T47D (cell line): ENCODE data around the gene SLC7A14.

ENCODE experiments used
- DNase-seq, 2 experiments: peaks; one replicate each; pipeline versions ENCODE4 v3.0.0 to v3.0.0-alpha.2; 2011 to 2012; ENCODE audit warnings: low read depth in 1 of 2, low spot score in 1 of 2
- JUND ChIP-seq: IDR thresholded peaks from 2 replicates; pipeline ENCODE4 v1.6.1; 2012; ENCODE audit warnings: low read depth
- in situ Hi-C: cut with HindIII; loops from 2 replicates; pipeline ENCODE4 v1.10.0; 2016; ENCODE audit warnings: low sequenced_read_pairs, low pct_unique_long_range_greater_than_20kb

SLC7A14 gene

DNA sequence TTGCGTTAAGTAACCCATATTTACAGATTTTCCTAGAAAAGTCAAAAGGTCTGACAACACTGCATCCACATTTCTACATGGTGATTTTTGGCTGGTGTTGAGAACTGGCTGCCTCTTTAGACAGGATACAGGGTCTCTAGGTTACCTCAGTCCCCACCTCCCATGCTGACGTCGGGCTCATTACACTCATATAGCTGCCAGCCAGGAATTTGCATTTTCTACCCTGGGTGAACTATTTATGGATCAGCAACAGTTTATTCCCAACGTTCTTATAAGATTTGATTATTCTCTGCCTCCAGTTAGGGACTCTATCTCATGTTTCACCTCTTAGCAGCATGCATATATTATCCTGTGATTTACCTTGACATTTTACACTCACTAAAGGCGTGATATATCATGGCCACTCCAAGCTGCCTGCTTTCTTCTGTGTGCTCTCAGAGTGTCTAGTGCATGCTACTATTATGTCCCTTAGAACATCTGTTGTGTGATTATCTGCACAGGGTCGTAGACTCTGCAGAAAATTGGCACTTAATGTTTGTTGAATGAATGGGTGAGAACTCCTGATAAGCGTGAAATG lies 118.2 kb downstream of the SLC7A14 start:
- TF ChIP-seq JUND: no peak
- no peak for DNase-seq
- in situ Hi-C loops: no loop called here

DNA sequence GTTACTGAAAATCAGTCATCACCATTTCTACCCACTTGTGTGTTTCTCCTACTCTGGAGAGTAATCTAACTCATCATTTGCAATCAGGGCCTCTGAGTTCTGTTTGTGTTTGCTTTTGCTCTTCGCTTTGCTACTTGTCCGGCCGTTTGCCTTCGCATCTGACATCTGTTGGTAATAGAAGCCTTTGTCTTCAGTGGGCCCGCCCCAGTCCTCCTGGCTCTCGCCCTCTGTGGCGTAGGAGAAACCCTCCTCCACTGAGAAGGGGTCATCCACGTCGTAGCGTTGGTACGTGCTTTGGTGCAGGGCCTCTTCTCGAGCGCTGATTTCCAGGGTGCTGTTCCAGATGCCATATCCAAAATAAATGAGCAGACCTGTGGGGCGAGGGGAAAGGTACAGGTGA lies 118.9 kb downstream of the SLC7A14 start:
- no peak for DNase-seq
- in situ Hi-C loops: no loop called here
- TF ChIP-seq JUND: no peak

DNA sequence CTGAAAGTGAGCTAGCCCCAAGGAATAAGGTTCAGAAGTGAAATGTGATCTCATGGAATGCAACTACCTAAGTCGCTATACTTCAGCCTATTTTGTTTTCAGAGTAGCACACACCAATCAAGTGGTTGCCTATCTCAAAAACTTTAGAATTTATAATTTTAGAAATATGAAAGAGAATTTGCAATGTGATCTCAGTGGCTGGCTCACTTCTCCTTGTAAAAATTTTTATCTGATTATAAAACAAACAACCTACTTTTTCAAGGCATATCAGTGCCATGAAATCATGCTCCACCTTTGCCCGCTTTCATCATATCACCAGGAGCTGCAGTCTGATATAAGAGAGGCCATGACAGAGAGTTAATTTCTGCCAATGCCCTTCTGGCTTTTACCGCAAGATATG lies 119.9 kb downstream of the SLC7A14 start:
- DNase-seq: no peak
- in situ Hi-C loops: no loop called here
- no peak for TF ChIP-seq JUND

DNA sequence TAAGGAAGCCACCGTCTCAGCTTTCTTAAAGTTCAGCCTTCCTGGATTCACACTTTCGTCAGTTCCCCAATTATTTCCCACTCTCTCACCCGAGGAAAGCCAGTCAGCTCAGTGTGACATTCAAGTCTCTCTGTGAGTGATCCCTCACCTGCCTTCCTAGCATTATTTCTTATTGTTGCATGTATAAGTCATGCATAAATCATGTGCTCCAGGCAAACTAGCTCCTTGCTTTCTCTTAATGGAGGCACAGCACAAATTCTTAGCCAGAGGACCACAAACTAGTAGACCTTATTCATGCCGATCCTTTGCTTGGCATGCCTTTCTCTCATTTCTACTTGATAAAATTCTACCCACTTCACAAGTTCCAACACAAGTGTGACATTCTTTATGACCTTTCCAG lies 122.9 kb downstream of the SLC7A14 start:
- no peak for TF ChIP-seq JUND
- DNase-seq: no peak
- in situ Hi-C loops: no loop called here

GRCh38 chr3:170458285-170458684 lies 127.6 kb downstream of the SLC7A14 start:
- DNase-seq: no peak
- no peak for TF ChIP-seq JUND
- in situ Hi-C loops: no loop called here

- in situ Hi-C loops: no loop called here
- no peak for TF ChIP-seq JUND
- no peak for DNase-seq
Observed at GRCh38 chr3:170454509-170454908, 131.4 kb downstream of the SLC7A14 start.

- in situ Hi-C loops: no loop called here
- DNase-seq: no peak
- TF ChIP-seq JUND: no peak
Observed at GRCh38 chr3:170450039-170450438, 135.8 kb downstream of the SLC7A14 start.

DNA sequence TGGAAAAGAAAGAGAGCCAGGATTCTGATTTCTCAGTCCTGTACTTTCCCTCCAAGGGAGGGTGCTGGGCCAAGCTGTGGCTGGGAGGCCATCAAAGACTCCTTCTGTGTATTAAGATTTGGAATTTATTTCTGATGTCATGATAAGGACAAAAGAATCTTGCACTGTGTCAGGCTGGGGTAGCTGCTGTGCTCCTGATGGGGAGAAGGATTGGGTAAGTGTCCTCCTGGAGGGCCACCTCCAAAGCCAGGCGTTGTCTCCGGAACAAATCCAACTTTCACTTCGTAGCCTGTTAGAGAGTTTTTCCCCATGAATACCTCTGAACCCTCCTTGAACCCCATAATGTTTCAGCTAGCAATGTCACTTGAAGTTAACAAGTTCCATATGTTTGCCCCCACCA lies 137.3 kb downstream of the SLC7A14 start:
- in situ Hi-C loops: no loop called here
- no peak for TF ChIP-seq JUND
- no peak for DNase-seq

DNA sequence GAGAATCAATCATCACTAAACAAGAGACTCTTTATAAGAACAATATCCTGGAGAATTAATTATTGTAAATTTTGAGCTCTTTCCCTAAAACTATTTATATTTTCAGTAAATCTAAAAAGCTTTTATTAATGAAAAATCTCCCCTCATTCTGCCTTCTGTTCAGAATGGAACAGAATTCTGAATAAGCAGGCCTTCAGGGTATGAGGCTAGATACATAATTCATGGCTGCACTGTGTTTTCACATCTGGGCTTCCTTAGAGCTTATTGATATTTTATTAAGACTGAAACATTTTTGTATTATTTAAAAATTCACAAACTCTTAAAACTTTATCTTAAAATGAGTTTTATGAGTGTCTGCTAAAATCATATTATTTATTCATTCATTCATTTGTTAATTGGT lies 142.4 kb downstream of the SLC7A14 start:
- no peak for DNase-seq
- no peak for TF ChIP-seq JUND
- in situ Hi-C loops: no loop called here

DNA sequence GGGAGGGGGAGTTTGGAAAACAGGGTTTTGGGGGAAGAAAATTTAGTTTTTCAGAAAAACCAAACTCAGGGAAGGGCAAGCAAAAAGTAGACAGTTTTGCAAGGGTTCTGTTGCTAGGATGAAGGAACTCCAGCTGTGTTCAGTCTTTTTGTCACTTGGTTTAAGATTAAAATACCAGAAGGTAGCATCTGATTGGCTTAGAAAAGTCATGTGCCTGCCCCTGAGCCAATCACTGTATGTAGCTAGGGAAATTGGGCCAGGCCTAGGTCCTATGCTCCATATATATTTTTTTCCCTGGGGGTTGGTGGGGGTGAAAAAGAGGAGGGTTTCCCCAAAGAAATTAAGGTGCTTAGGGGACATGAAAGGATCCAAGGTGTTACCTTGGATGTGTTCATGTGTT lies 142.9 kb downstream of the SLC7A14 start:
- no peak for TF ChIP-seq JUND
- in situ Hi-C loops: no loop called here
- no peak for DNase-seq

DNA sequence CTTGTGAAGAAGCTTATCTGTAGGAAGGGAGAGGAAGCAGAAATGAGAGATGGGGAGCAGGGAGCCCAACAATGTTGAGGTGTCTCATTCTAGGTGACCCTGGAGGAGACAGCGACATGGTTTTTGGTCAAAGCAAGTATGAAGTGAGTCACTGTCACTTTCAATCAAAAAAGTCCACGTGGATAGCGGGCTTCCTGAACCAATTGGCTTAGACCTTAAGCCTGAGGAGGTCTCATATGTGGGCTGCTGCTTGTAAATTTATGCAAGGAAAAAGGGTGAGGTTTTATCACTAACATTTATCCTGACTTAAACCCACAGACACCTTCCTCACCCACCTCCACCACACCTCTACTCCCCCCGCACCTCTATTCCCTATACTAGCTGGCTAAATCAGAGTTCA lies 144.5 kb downstream of the SLC7A14 start:
- no peak for DNase-seq
- no peak for TF ChIP-seq JUND
- in situ Hi-C loops: no loop called here

- DNase-seq: no peak
- in situ Hi-C loops: no loop called here
- TF ChIP-seq JUND: no peak
Observed at GRCh38 chr3:170440344-170440743, 145.5 kb downstream of the SLC7A14 start.

DNA sequence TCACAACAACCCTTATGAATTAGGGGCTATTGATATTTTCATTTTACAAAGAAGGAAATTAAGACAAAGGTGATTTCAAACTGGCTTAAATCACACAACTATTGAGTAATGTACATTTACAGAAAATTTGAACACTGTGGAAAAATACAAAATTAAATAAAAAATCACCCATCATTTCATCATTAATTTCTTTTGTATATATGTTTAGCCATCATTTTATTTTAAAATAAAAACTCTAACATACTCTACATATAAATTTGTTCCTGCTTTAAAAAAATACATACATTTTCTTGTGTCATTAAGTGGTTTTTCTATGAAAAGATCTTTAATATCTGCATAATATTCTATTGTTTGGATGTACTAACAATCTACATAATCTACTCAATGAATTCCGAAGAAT lies 147.0 kb downstream of the SLC7A14 start:
- no peak for TF ChIP-seq JUND
- in situ Hi-C loops: no loop called here
- DNase-seq: no peak

DNA sequence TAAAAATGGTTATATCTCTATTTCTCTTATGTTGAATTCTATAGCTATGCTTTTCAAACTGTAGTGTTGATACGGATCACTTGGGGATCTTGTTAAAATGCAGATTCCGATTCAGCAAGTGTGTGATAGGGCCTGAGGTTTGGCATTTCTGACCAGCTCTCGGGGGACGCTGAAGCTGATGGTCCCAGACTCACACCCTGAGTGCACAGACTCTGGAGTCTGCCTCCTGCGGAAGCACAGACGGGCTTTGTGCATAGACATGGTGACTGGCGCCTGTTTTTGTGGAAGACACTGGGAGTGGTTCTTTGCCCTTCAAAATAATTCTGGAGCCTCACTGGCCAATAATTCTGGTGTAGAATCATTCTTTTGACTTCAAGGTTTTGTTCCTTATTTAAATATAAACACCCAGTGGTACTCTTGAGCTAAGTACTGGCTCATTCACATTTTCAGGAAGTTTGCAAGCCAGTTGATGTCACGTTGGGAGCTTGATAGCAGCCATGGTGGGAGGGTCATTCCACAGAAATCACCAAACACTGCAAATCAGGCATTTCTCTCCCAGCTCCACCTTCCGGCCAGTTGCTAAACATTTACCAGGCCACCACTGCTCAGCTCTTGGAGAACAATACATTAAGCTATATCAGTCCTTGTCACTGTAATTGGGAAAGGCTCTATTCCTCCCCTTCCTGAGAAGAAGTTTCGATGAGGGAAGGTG lies 148.0 kb downstream of the SLC7A14 start:
- TF ChIP-seq JUND: no peak
- in situ Hi-C loops: no loop called here

More for the DNA sequence above, 148.0 kb downstream of the SLC7A14 start:
- DNase-seq: no peak
